ENCODE results near the gene FGGY.

GRCh38 chr1:59570524-59570923 is 273.6 kb downstream of the FGGY start:
- no peak for TF ChIP-seq CTCF (IDR thresholded peaks at IDR 0.05)
- no peak for TF ChIP-seq EZH2 (IDR thresholded peaks at IDR 0.05; ENCODE audit: borderline replicate concordance, insufficient read depth, low read depth, low read length, poor library complexity, severe bottlenecking)
